ENCODE measurements around the gene NR4A3.
"Not testable (repeated sequence)": the region's sequence is repeated elsewhere in the genome, so short reads cannot be mapped to it uniquely, and the experiment has no call there.

The NR4A3 gene
- 3.5 to 54.4 reads per million in 2 experiments for total RNA-seq

- DNase-seq (ENCODE audit: low read depth): peak; percentile 92
Measured at GRCh38 chr9:99821396-99822108, at the start of gene NR4A3. Gene NR4A3 (plus strand): TSS chr9:99821885. CDS start chr9:99828043, 6,158 bp downstream.

GRCh38 chr9:99773468-99774138, 48.1 kb upstream of the NR4A3 start:
- DNase-seq (ENCODE audit: low read depth): no peak

- no peak for DNase-seq (ENCODE audit: low read depth)
Measured at GRCh38 chr9:99778308-99778707, 43.4 kb upstream of the NR4A3 start.

GRCh38 chr9:99778836-99779235, 42.8 kb upstream of the NR4A3 start:
- DNase-seq (ENCODE audit: low read depth): no peak

GRCh38 chr9:99779277-99779676, 42.4 kb upstream of the NR4A3 start:
- no peak for DNase-seq (ENCODE audit: low read depth)

- not testable (repeated sequence) for DNase-seq (ENCODE audit: low read depth)
Measured at GRCh38 chr9:99782349-99782748, 39.3 kb upstream of the NR4A3 start.

- no peak for DNase-seq (ENCODE audit: low read depth)
Measured at GRCh38 chr9:99782962-99783718, 38.5 kb upstream of the NR4A3 start.

- DNase-seq (ENCODE audit: low read depth): no peak
Measured at GRCh38 chr9:99783799-99784198, 37.9 kb upstream of the NR4A3 start.

- DNase-seq (ENCODE audit: low read depth): no peak
Measured at GRCh38 chr9:99785010-99785590, 36.6 kb upstream of the NR4A3 start.

- no peak for DNase-seq (ENCODE audit: low read depth)
Measured at GRCh38 chr9:99787556-99787955, 34.1 kb upstream of the NR4A3 start.

- no peak for DNase-seq (ENCODE audit: low read depth)
Measured at GRCh38 chr9:99793528-99793927, 28.2 kb upstream of the NR4A3 start.

- DNase-seq (ENCODE audit: low read depth): no peak
Measured at GRCh38 chr9:99796231-99796630, 25.5 kb upstream of the NR4A3 start.

GRCh38 chr9:99801775-99802174, 19.9 kb upstream of the NR4A3 start:
- no peak for DNase-seq (ENCODE audit: low read depth)

- DNase-seq (ENCODE audit: low read depth): no peak
Measured at GRCh38 chr9:99803694-99804093, 18.0 kb upstream of the NR4A3 start.

- peak; percentile 42 for DNase-seq (ENCODE audit: low read depth)
Measured at GRCh38 chr9:99807276-99807852, 14.3 kb upstream of the NR4A3 start.

GRCh38 chr9:99807956-99808355, 13.7 kb upstream of the NR4A3 start:
- DNase-seq (ENCODE audit: low read depth): no peak

- no peak for DNase-seq (ENCODE audit: low read depth)
Measured at GRCh38 chr9:99808454-99808853, 13.2 kb upstream of the NR4A3 start.

GRCh38 chr9:99809586-99810319, 11.9 kb upstream of the NR4A3 start:
- no peak for DNase-seq (ENCODE audit: low read depth)

- DNase-seq (ENCODE audit: low read depth): no peak
Measured at GRCh38 chr9:99811172-99811571, 10.5 kb upstream of the NR4A3 start.

GRCh38 chr9:99811598-99812383, 9.9 kb upstream of the NR4A3 start:
- DNase-seq (ENCODE audit: low read depth): no peak

- DNase-seq (ENCODE audit: low read depth): no peak
Measured at GRCh38 chr9:99813739-99814138, 7.9 kb upstream of the NR4A3 start.
